ENCODE results near the gene CREB5. TPM values are rescaled to one million over a fixed set of nuclear protein-coding genes. Genes with fewer than 3 reads are reported as not detected.

CREB5 gene
- total RNA-seq, 4 donors from 2014 or later = 11.9 to 25.3 (median 14.4) TPM

DNA sequence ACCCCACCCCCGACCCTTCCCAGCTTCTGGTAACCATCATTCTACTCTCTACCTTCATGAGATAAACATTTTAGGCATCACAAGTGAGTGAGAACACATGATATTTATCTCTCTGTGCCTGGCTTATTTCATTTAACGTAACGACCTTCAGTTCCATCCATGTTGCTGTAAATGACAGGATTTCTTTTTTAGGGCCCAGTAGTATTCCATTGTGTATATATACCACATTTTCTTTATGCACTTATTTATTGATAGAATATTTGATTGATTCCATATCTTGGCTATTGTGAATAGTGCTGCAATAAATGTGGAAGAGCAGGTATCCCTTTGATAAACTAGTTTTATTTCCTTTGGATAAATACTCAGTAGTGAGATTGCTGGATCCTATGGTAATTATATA, 112.7 kb downstream of the CREB5 start:
- TF ChIP-seq CTCF (IDR thresholded peaks at IDR 0.05; ENCODE audit: low read depth) = no peak

GRCh38 chr7:28528899-28529298, 116.6 kb downstream of the CREB5 start:
- TF ChIP-seq CTCF (IDR thresholded peaks at IDR 0.05; ENCODE audit: low read depth) = no peak

GRCh38 chr7:28529755-28530154, 117.4 kb downstream of the CREB5 start:
- TF ChIP-seq CTCF (IDR thresholded peaks at IDR 0.05; ENCODE audit: low read depth) = no peak

DNA sequence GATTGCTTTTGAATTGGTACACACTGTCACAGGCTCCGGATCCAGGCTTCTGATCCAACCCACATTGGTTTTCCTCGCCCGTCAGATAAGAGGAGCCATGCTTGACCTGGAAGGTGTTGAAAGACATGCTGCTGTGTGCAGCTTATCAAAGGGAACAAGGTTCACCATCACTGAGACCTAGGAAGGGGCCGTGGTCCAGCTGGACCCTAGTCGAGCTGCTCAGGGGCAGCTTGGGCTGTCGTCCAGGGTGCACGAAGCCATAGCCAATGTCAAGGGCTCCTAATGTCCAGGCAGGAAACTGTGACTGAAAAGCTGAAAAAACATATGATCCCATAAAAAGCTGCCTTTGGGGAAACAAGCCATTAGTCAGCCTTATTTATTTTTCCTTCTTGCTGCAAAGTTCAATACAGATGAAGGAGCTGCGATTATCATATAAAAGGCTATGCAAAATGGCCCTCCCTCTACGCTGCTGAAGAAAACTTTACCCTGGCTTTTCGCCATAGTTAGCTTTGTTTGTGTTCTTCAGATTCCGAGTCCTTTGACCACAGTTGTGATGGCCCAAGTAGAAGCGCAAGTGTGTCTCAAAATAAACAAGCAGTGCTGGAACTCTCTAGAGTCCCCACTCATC, 118.0 kb downstream of the CREB5 start:
- TF ChIP-seq CTCF (IDR thresholded peaks at IDR 0.05; ENCODE audit: low read depth) = no peak

DNA sequence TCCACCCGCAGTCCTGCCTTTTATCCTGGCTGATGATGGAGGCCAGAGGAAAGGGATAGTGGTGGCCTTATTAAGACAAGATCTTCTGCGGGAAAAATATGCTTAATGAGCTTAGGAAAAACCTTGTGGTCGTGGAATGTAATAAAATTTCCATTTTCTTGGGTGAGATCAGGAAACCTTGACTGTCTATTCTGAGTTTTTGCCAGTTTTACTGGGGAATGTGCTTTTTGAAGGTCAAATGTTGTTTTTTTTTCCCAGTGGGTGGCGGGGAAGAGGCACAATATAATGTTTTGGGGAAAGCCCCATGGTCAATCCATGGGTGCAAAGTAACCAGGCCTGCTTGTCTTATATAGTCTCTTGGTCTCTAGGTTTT, 118.5 kb downstream of the CREB5 start:
- TF ChIP-seq CTCF (IDR thresholded peaks at IDR 0.05; ENCODE audit: low read depth) = no peak

DNA sequence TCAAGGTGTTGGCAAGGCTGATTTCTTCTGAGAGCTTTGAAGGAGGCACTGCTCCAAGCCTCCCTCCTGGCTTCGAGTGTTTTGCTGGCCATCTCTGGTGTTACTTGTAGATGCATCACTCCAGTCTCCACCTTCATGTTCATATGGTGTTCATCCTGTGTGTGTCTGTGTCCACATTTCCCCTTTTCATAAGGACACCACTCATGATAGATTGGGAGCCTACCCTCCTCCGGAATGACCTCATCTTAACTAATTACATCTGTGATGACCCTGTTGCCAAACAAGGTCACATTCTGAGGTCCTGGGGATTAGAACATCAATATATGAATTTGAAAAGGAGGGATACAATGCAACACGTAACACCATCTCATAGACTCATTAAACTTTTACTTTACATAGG, 119.0 kb downstream of the CREB5 start:
- TF ChIP-seq CTCF (IDR thresholded peaks at IDR 0.05; ENCODE audit: low read depth) = no peak

GRCh38 chr7:28532181-28532580, 119.9 kb downstream of the CREB5 start:
- TF ChIP-seq CTCF (IDR thresholded peaks at IDR 0.05; ENCODE audit: low read depth) = no peak

Measured in subcutaneous adipose tissue (tissue), 4 donors.